Kidney (tissue), 14 donors: ENCODE data around the gene HAUS3. TPM values are rescaled to one million over a fixed set of nuclear protein-coding genes. Genes with fewer than 3 reads are reported as not detected.
A peak's percentile ranks its signal among the peaks of the same experiment; 100 is the strongest.
"Not testable (repeated sequence)": the region's sequence is repeated elsewhere in the genome, so short reads cannot be mapped to it uniquely, and the experiment has no call there.

Experiments
- DNase-seq, 5 donors: peaks; one replicate each; pipeline ENCODE4 v3.0.0-alpha.2; 2013 to 2020
- FAIRE-seq: peaks from 2 replicates; lab custom pipeline; 2012; peaks lifted over from hg19 to GRCh38; lab: Jason Lieb, UNC
- H3K27ac ChIP-seq, 2 donors: one replicate each; pipeline ENCODE4 v1.7.0; 2013; ENCODE audit warnings: low read depth in 2 of 2, low read length in 2 of 2, inconsistent platforms in 1 of 2
- H3K27me3 ChIP-seq: one replicate; pipeline ENCODE4 v1.7.1; 2013; ENCODE audit warnings: low read length, inconsistent platforms; ENCODE audit not compliant: control insufficient read depth, insufficient read depth
- H3K36me3 ChIP-seq, 3 donors: one replicate each; pipeline versions ENCODE4 v1.7.0 to v1.7.1; 2013; ENCODE audit warnings: low read length in 3 of 3, control low read depth in 1 of 3, inconsistent platforms in 1 of 3; ENCODE audit not compliant: insufficient read depth in 3 of 3, control insufficient read depth in 2 of 3
- H3K4me1 ChIP-seq, 3 donors: one replicate each; pipeline versions ENCODE4 v1.7.0 to v1.7.1; 2013; ENCODE audit warnings: low read length in 3 of 3, inconsistent platforms in 1 of 3, low read depth in 1 of 3; ENCODE audit not compliant: control insufficient read depth in 2 of 3, insufficient read depth in 2 of 3
- H3K4me3 ChIP-seq, 3 donors: one replicate each; pipeline versions ENCODE4 v1.7.0 to v1.8.1; 2013; ENCODE audit warnings: low read length in 3 of 3, control low read depth in 1 of 3, inconsistent platforms in 1 of 3
- H3K9ac ChIP-seq, 3 donors: one replicate each; pipeline versions ENCODE4 v1.7.0 to v1.7.1; 2013; ENCODE audit warnings: low read length in 3 of 3, control low read depth in 1 of 3, inconsistent platforms in 1 of 3
- H3K9me3 ChIP-seq, 3 donors: one replicate each; pipeline versions ENCODE4 v1.7.0 to v1.7.1; 2013; ENCODE audit warnings: low read length in 3 of 3, control low read depth in 1 of 3, inconsistent platforms in 1 of 3; ENCODE audit not compliant: control insufficient read depth in 2 of 3, insufficient read depth in 1 of 3
- CTCF ChIP-seq: IDR thresholded peaks from 3 replicates; pipeline ENCODE4 v1.5.1; 2012; ENCODE audit warnings: mild to moderate bottlenecking, moderate library complexity, borderline replicate concordance; ENCODE audit not compliant: insufficient read depth; ENCODE audit errors: extremely low read depth
- intact Hi-C: fragments of 100-400 bp; cut with DNase I; formaldehyde crosslinking; loops from one replicate; pipeline ENCODE4 v1.11.1; 2022
- polyA plus RNA-seq: library from polyadenylated mRNA; stranded (reverse); fragments of 350-450 nt; fragmentation: Illumina TruSeq; extraction: RNeasy Lipid Tissue Mini Kit (QIAGEN cat#74804); gene quantifications from one replicate; pipeline ENCODE4 v1.2.3, GENCODE V29; 2014; ENCODE audit warnings: low read depth, low replicate concordance; ENCODE audit not compliant: insufficient read depth
- total RNA-seq: library from RNA; stranded (reverse); fragmentation: NEBNext Ultra II Directional; extraction: Animal tissue kit (Norgen Biotek cat#: 25700); gene quantifications from one replicate; pipeline ENCODE4 v1.2.1, GENCODE V29; 2021
- donor health status: control.
- donor health status: control.
- donor health status: control.
- donor health status: control.
- donor health status: control.
- donor health status: DM: yes; HTN: yes; CAD: no.
- donor health status: Normal renal cell carcinoma (clear cell type).

The HAUS3 gene
- total and polyA plus RNA-seq, 2 donors from 2014 or later, result 4.1 to 12.1 TPM

DNA sequence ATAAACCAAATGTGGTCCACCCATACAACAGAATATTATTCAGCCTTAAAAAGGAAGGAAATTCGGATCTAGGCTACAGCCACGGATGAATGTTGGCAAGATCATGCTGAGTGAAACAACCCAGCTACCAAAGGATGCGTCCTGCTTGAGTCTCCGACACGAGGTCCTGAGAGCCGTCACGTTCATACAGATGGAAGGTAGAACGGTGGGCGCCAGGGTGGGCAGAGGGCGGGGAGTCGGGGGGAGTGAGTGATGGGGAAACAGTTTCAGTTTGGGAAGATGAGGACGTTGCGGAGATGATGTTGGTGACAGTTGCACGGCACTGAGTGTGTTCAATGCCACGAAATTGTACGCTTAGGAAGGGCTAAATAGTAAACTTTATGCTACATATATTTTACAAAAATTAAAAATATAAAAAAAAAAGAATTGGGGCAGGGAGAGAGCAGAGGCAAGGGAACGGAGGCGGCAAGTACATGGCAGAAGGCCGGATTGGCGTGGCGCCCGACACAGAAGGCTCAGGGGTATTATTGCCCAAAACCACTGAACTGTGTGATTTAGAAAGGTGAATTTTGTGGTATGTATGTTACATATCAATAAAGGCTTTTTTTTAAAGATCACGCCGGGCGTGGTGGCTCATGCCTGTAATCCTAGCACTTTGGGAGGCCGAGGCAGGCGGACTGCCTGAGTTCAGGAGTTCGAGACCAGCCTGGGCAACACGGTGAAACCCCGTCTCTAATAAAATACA, 34.8 kb upstream of the HAUS3 start:
- H3K36me3 ChIP-seq, result peaks cover 0 to 2% (median 0%) of the 10 kb centered on the region in 3 donors
- peak in 1 of 5 donors; percentile 38 for DNase-seq
- H3K4me1 ChIP-seq, result peaks cover 0 to 4% (median 0%) of the 10 kb centered on the region in 3 donors
- no peak overlapping the region for H3K9ac ChIP-seq
- TF ChIP-seq CTCF, result no peak
- H3K27ac ChIP-seq, result no peak overlapping the region
- no peak for FAIRE-seq
- H3K27me3 ChIP-seq, result no peaks in the 10 kb centered on the region
- H3K4me3 ChIP-seq, result no peak overlapping the region
- intact Hi-C loops, result no loop called here
- H3K9me3 ChIP-seq, result no peaks in the 10 kb centered on the region

DNA sequence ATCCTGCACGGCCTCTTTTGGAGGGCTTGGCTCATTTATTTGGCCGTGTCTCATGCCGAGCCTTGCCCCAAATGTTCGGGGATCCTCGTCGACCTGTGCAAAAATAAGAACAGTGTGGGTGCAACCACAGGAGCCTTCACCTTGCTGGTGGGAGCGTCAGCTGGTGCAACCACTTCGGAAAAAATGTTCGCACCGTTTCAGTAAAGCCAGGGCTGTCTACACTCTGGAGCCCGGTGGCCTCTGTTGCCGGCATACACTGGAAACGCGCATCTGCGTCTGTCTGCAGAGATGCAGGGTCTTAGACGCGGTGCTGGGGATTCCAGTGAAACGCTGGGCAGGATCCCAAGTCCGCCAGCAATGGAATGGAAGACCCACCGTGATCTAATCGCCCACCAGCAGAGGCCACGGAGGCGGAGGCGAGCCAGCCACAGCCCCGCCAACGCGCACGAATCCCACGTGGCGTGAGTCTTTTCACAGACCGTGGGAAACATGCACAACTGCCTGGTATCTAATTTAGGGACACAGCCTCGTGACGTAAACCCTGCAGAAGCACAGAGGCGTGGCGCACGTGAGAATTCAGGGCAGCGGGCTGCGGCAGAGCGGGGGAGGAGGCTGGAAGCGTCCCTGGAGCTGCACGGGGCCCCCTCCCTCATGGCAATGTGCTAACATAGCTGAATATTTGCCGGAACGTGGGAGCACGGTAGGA, 33.8 kb upstream of the HAUS3 start:
- no peak overlapping the region for H3K4me3 ChIP-seq
- TF ChIP-seq CTCF, result no peak
- peak in 1 of 5 donors; percentile 58 for DNase-seq
- intact Hi-C loops, result no loop called here
- H3K36me3 ChIP-seq, result peaks cover 0 to 2% (median 0%) of the 10 kb centered on the region in 3 donors
- H3K27ac ChIP-seq, result no peak overlapping the region
- H3K9me3 ChIP-seq, result no peaks in the 10 kb centered on the region
- H3K4me1 ChIP-seq, result no peaks in the 10 kb centered on the region
- no peaks in the 10 kb centered on the region for H3K27me3 ChIP-seq
- no peak for FAIRE-seq
- no peak overlapping the region for H3K9ac ChIP-seq

DNA sequence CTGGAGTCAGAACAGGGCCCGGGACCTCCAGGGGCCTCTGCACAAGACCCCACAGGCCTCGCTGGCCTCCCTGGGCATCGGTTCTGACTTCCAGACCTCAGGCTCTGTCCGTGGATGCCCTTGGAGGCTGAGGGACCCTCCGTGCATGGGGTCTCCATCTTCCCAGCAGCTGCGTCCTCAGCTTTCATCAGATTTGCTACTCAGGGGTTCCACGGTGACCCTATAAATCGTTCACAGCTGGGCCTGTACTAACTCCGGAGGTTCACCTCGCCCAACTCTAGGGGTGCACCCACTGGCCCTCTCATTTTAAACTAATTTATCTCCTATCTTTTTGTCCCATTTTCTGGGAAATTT, 33.1 kb upstream of the HAUS3 start:
- intact Hi-C loops, H3K4me1 ChIP-seq, H3K9me3 ChIP-seq, H3K9ac ChIP-seq, H3K4me3 ChIP-seq, H3K36me3 ChIP-seq, H3K27ac ChIP-seq, H3K27me3 ChIP-seq, FAIRE-seq: not testable (repeated sequence)
- peak in 1 of 5 donors; percentile 31 for DNase-seq

DNA sequence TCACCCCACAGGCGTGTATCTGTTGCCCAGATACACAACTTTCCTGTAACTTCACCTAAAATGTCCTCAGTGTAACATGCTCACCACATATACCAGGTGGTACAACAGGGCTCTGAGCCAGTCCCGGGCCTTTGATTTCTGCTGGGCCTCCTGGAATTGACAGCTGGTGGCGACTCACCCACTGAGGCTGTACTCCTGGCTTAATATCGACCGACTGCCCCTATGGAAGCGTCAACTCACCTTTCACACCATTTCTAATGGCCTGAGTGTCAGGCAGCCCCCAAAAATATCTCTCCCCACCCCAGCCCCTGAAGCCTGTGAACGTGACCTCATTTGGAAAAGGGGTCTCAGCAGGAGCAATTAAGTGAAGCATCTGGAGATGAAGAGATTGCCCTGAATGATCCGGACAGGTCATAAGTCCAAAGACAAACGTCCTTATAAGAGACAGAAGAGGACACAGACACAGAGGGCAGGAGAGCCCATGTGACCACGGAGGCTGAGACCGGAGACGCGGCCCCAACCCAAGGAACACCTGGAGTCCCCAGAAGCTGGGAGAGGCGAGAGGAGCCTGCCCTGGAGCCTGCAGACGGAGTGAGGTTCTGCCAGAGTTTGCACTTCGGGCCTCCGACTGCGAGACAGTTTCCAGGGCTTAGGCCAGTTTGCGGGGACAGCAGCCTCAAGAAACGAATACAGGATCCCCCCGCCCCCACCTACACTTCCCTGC, 32.6 kb upstream of the HAUS3 start:
- FAIRE-seq, result no peak
- H3K27me3 ChIP-seq, result no peaks in the 10 kb centered on the region
- no peaks in the 10 kb centered on the region for H3K4me1 ChIP-seq
- DNase-seq, result peak in 1 of 5 donors; percentile 45
- no peak overlapping the region for H3K9ac ChIP-seq
- H3K27ac ChIP-seq, result no peak overlapping the region
- no peak overlapping the region for H3K4me3 ChIP-seq
- no peaks in the 10 kb centered on the region for H3K9me3 ChIP-seq
- peaks cover 0 to 2% (median 0%) of the 10 kb centered on the region in 3 donors for H3K36me3 ChIP-seq
- TF ChIP-seq CTCF, result no peak
- intact Hi-C loops, result no loop called here
